Endothelial cell of umbilical vein (primary cell): ENCODE data around the gene SLC4A4.

Source experiments
- POLR2AphosphoS5 ChIP-seq: IDR thresholded peaks from 2 replicates; pipeline ENCODE4 v1.6.1; 2012; ENCODE audit warnings: low read depth, mild to moderate bottlenecking, control low read depth, low read length, moderate library complexity; ENCODE audit not compliant: insufficient read depth
- TF ChIP-seq, protein P1 (sequence below), 2 donors: IDR thresholded peaks; 1 replicate in 1 of 2; 2 replicates in 1 of 2; pipeline ENCODE4 v1.5.1; 2011; ENCODE audit warnings: low read length in 2 of 2, mild to moderate bottlenecking in 2 of 2, moderate library complexity in 2 of 2, control low read depth in 1 of 2, inconsistent platforms in 1 of 2, low read depth in 1 of 2; ENCODE audit not compliant: insufficient read depth in 1 of 2; ENCODE audit errors: extremely low read depth in 1 of 2

GRCh38 chr4:71366766-71367165 is 27.9 kb downstream of the SLC4A4 start:
- TF ChIP-seq, protein P1, sequence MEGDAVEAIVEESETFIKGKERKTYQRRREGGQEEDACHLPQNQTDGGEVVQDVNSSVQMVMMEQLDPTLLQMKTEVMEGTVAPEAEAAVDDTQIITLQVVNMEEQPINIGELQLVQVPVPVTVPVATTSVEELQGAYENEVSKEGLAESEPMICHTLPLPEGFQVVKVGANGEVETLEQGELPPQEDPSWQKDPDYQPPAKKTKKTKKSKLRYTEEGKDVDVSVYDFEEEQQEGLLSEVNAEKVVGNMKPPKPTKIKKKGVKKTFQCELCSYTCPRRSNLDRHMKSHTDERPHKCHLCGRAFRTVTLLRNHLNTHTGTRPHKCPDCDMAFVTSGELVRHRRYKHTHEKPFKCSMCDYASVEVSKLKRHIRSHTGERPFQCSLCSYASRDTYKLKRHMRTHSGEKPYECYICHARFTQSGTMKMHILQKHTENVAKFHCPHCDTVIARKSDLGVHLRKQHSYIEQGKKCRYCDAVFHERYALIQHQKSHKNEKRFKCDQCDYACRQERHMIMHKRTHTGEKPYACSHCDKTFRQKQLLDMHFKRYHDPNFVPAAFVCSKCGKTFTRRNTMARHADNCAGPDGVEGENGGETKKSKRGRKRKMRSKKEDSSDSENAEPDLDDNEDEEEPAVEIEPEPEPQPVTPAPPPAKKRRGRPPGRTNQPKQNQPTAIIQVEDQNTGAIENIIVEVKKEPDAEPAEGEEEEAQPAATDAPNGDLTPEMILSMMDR (IDR thresholded peaks at IDR 0.05; ENCODE audit: extremely low read depth in 1 of 2, insufficient read depth in 1 of 2, low read depth in 1 of 2, low read length in 2 of 2): no peak
- no peak for TF ChIP-seq POLR2AphosphoS5
